ENCODE measurements around the gene VPS41. TPM values are rescaled to one million over a fixed set of nuclear protein-coding genes. Genes with fewer than 3 reads are reported as not detected.

VPS41 gene
- total RNA-seq, 4 donors from 2014 or later: 31.4 to 57.2 (median 49.1) TPM

DNA sequence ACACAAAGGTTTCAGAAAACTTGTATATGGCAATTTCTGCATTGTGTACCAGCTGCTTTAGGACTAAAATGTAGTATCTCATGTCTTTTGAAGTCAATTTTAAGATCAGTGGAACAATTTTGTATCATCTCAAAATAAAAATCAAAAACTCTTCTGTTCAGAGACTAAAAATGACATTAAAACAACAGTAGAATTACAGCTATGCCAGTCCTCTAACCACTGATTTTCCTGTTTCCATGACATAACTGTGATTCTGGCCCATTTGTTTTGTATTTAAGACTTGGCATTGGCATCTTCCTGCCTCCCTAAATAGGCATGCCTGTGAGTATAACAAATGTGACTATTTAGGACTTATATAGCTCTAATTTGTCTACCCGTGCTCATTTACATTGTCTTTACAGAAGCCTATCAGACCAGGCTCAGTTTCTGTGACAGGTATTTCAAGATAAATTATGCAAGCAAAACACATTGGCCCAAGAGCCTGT, 29.1 kb upstream of the VPS41 start:
- no peak for TF ChIP-seq POLR2A (IDR thresholded peaks at IDR 0.05)
- TF ChIP-seq, protein P1, sequence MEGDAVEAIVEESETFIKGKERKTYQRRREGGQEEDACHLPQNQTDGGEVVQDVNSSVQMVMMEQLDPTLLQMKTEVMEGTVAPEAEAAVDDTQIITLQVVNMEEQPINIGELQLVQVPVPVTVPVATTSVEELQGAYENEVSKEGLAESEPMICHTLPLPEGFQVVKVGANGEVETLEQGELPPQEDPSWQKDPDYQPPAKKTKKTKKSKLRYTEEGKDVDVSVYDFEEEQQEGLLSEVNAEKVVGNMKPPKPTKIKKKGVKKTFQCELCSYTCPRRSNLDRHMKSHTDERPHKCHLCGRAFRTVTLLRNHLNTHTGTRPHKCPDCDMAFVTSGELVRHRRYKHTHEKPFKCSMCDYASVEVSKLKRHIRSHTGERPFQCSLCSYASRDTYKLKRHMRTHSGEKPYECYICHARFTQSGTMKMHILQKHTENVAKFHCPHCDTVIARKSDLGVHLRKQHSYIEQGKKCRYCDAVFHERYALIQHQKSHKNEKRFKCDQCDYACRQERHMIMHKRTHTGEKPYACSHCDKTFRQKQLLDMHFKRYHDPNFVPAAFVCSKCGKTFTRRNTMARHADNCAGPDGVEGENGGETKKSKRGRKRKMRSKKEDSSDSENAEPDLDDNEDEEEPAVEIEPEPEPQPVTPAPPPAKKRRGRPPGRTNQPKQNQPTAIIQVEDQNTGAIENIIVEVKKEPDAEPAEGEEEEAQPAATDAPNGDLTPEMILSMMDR (IDR thresholded peaks at IDR 0.05): no peak
- DNase-seq: no peak
- H3K36me3 ChIP-seq: no peaks in the 10 kb centered on the region
- no peak overlapping the region for H3K27ac ChIP-seq
- no peaks in the 10 kb centered on the region for H3K4me1 ChIP-seq
- intact Hi-C loops (cut with DNase I): no loop called here
- H3K9me3 ChIP-seq: no peaks in the 10 kb centered on the region
- no peak overlapping the region for H3K4me3 ChIP-seq (replicated peaks in 1 of 3)
- no peaks in the 10 kb centered on the region for H3K27me3 ChIP-seq
- 45 to 74% methylated on average over 1 of the region's 1 CpG for WGBS, 2 donors

DNA sequence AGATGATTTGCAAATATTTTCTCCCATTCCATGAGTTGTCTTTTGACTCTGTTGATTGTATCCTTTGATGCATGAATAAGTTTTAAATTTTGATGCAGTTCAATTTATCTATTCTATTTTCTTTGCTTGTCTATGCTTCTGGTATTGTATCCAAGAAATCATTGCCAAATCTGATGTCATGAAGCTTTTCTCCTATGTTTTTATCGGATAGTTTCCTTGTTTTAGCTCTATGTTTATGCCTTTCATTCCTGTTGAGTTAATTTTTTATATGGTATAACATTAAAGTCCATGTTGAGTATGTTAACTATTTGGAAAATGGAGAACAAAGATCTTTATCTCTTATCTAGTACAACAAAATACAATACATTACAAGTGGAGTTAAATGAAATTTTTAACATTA, 27.6 kb upstream of the VPS41 start:
- WGBS, 2 donors: 84 to 92% methylated on average over 1 of the region's 1 CpG
- Histone ChIP-seq H3K27me3 (no peaks in the 10 kb centered on the region), H3K27ac (no peak overlapping the region), H3K9me3 (no peaks in the 10 kb centered on the region), H3K36me3 (no peaks in the 10 kb centered on the region), H3K4me3 (replicated peaks in 1 of 3) (no peak overlapping the region), H3K4me1 (no peaks in the 10 kb centered on the region)
- no peak for TF ChIP-seq POLR2A (IDR thresholded peaks at IDR 0.05)
- TF ChIP-seq, protein P1 (IDR thresholded peaks at IDR 0.05): no peak
- DNase-seq: no peak
- intact Hi-C loops (cut with DNase I): no loop called here

DNA sequence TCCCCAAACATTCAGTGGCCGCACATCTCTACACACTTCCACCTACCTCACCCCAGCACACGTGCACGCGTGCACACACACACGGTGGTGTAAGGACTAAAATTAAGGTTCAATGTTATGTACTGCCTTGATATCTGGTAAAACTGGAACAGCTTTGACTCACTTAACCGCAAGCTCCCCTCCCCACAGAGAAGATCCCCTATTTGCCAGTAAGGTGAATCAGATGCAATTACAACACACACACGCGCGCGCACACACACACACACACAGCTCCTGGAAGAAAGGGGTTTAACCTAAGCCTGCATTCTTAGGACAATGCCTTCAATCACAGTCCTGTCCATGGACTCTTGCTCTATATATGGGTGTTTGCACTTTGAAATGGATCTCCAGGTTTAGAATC, 25.5 kb upstream of the VPS41 start:
- H3K36me3 ChIP-seq: no peaks in the 10 kb centered on the region
- H3K9me3 ChIP-seq: no peaks in the 10 kb centered on the region
- TF ChIP-seq, protein P1 (IDR thresholded peaks at IDR 0.05): no peak
- TF ChIP-seq POLR2A (IDR thresholded peaks at IDR 0.05): no peak
- no peaks in the 10 kb centered on the region for H3K4me1 ChIP-seq
- no peak for DNase-seq
- intact Hi-C loops (cut with DNase I): no loop called here
- 88 to 96% methylated on average over 10 of the region's 10 CpGs for WGBS, 2 donors
- no peak overlapping the region for H3K4me3 ChIP-seq (replicated peaks in 1 of 3)
- no peak overlapping the region for H3K27ac ChIP-seq
- no peaks in the 10 kb centered on the region for H3K27me3 ChIP-seq

DNA sequence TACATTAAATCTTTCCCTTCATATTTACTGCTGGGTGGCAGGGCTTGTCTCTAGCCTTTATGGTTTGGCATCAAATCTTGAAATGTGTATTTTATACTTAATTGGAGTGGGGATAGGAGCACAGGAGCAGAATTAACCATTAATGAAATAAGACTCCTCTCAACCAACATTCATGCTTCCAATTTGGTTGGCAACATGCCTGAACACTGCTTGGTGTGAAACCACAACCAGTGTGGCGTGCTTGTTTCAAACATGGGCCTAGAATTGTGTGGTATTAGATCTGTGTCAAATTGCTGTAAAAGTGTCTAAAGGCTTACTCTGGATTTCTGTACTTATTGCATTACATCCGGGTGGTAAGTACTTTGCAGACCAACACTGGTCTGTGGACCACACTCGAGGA, 25.1 kb upstream of the VPS41 start:
- TF ChIP-seq POLR2A (IDR thresholded peaks at IDR 0.05): no peak
- TF ChIP-seq, protein P1 (IDR thresholded peaks at IDR 0.05): no peak
- 83 to 89% methylated on average over 3 of the region's 3 CpGs for WGBS, 2 donors
- H3K36me3 ChIP-seq: no peaks in the 10 kb centered on the region
- intact Hi-C loops (cut with DNase I): no loop called here
- DNase-seq: no peak
- no peak overlapping the region for H3K27ac ChIP-seq
- no peaks in the 10 kb centered on the region for H3K27me3 ChIP-seq
- no peak overlapping the region for H3K4me3 ChIP-seq (replicated peaks in 1 of 3)
- H3K4me1 ChIP-seq: no peaks in the 10 kb centered on the region
- H3K9me3 ChIP-seq: no peaks in the 10 kb centered on the region

DNA sequence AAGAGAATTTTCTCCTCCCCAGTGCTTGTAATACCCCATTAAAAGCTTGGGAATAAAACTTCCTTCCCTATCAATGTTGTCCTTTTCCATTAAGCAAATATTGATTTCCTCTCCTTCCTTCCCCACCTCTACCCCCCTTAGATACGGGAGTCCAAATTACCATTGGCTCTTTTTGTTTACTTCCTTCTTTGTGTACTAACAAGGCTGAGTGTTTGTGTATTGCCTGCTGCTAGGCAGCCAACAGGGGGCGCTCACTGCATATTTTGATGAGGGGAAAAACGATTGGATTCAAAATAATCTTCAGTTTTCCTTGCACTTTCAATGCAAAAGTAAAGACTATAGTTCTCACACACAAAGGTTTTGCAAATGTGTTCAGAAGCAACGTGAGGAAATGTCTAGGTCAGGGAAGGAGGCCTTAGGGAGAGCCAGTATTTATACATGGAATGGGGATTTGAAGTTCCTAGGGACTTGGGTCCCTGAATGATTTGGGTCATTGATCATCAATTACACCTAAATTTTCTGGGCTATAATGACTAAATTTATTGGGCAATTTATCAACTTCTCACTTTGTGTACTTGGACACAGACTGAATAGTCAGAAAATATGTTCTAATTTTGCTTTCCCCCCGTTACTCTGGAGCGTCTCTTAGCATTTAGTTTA, 23.6 kb upstream of the VPS41 start:
- no peak overlapping the region for H3K4me3 ChIP-seq (replicated peaks in 1 of 3)
- no peaks in the 10 kb centered on the region for H3K27me3 ChIP-seq
- TF ChIP-seq POLR2A (IDR thresholded peaks at IDR 0.05): no peak
- TF ChIP-seq, protein P1 (IDR thresholded peaks at IDR 0.05): peak; percentile 40 to 80 (median 54)
- H3K9me3 ChIP-seq: no peaks in the 10 kb centered on the region
- no peaks in the 10 kb centered on the region for H3K36me3 ChIP-seq
- no peak overlapping the region for H3K27ac ChIP-seq
- DNase-seq: peak; percentile 34 to 67
- intact Hi-C loops (cut with DNase I): no loop called here
- WGBS, 2 donors: 31 to 34% methylated on average over 6 of the region's 6 CpGs
- no peaks in the 10 kb centered on the region for H3K4me1 ChIP-seq
